NCI-H187 treated with DMSO at 0.1 percent for 48 hours (cell line): ENCODE measurements around the gene GRK7.
"Not testable (repeated sequence)": the region's sequence is repeated elsewhere in the genome, so short reads cannot be mapped to it uniquely, and the experiment has no call there.

Experiments
- DNase-seq: peaks from one replicate; lab custom pipeline; 2025; lab: John Stamatoyannopoulos, UW

Gene GRK7

DNA sequence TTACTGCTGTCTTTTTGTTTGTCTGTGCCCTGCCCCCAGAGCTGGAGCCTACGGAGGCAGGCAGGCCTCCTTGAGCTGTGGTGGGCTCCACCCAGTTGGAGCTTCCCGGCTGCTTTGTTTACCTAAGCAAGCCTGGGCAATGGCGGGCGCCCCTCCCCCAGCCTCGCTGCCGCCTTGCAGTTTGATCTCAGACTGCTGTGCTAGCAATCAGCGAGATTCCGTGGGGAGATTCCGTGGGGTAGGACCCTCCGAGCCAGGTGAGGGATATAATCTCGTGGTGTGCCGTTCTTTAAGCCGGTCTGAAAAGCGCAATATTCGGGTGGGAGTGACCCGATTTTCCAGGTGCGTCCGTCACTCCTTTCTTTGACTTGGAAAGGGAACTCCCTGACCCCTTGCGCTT, 656 bp upstream of the GRK7 start:
- not testable (repeated sequence) for DNase-seq

GRCh38 chr3:141764045-141764444, 837 bp downstream of the GRK7 start:
- DNase-seq: no peak

DNA sequence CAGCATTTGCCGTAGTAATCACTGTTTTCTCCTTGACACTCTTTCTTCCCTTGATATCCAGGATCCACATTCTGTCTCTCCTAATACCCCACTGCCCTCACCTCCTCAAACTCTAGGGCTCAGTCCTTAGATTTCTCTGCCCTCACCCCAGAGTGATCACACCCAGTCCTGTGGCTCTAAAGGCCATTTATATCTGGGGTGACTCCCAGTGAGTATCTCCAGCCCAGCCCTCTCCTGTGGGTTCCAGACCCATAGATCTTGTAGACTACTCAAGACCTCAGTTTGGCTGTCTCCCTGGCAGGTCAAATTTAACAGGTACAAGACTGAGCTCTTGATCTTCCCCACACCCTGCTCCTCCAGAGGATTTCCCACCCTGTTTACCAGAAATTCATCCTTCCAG, 1.3 kb downstream of the GRK7 start:
- no peak for DNase-seq

GRCh38 chr3:141764986-141765385, 1.8 kb downstream of the GRK7 start:
- DNase-seq: no peak

DNA sequence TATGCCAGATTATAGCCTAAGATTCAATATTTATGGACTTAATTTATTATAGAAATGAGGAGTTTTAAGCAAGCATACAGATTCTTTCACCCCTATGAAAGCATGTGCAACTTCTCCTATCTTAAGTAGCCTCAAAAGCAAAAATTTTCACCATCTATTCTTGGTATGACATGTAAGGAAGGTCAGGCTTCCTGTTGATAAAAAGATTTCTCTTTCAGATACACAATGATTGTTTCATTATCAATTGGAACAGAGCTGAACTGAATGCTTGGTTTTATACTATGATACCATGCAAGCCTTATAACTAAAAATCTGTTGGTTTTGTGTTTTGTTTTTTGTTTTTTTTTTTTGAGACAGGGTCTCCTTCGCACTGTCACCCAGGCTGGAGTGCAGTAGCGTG, 3.9 kb downstream of the GRK7 start:
- no peak for DNase-seq

DNA sequence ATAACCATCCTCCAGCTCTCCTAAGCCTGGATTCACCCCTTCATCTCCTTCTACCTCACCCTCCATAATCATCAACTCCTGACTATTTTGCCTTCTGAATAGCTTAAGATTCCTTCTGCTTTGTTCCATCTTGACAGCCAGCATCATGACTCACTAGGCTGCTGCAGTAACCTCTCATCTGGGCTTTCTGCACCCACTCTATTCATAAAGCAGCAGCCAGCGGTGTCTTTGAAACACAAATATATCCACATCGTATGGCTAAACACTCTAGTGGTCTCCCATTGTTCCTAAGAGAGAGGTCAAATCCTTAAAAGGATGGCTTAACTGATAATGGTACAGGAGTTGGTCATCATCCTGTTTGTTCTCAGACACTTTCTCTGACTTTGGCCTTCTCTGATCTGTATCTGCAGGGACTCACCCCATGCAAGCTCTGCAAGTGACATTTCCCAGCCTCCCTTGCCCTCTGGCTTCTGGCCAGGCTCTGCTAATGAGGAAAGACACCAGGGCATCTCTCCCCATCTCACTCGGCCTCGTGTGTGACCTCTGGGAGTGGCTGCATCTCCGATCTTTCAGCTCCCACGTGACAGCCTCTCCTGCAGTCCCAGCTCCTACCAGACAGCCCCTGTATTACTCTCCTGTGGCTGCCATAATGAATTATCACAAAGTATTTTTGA, 6.2 kb downstream of the GRK7 start:
- no peak for DNase-seq

- DNase-seq: no peak
Observed at GRCh38 chr3:141773676-141774075, 10.5 kb downstream of the GRK7 start.

DNA sequence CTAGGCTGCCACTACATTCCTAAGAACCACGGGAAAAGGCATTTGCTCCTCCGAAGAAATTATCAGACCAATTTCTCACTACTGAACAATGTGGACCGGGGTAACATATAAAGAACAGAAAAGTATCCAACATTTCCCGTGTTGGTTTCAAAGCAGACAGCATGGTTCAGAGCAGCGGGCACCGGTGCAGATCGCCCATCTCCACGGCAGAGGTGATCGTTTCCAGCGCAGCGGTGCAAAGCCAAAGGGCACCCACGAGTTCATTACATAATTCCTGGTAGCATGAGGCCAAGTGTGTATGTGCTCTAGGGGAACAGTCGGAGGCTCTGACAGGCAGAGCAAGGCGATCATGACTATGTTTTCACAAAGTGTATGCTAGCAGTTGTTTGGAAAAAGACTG, 13.2 kb downstream of the GRK7 start:
- no peak for DNase-seq

DNA sequence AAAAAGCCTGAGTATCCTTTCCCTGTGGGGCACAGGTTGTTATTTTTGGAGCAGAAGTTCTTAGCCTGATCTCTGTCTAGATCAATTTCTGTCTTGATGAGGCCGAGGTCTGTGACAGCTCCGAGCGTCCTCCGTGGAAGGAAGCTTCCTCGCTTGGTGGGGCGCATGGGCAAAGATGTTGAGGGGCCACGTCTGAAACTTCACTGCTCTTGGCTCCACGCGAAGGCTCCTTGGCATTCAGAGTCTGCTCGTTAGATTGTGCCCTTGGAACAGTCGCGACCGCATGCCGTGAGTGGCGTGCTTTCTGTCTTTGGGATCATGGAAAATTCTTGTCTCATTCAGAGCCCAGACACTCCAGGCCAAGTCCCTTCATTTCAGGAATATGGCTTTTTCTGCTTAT, 13.7 kb downstream of the GRK7 start:
- DNase-seq: no peak

DNA sequence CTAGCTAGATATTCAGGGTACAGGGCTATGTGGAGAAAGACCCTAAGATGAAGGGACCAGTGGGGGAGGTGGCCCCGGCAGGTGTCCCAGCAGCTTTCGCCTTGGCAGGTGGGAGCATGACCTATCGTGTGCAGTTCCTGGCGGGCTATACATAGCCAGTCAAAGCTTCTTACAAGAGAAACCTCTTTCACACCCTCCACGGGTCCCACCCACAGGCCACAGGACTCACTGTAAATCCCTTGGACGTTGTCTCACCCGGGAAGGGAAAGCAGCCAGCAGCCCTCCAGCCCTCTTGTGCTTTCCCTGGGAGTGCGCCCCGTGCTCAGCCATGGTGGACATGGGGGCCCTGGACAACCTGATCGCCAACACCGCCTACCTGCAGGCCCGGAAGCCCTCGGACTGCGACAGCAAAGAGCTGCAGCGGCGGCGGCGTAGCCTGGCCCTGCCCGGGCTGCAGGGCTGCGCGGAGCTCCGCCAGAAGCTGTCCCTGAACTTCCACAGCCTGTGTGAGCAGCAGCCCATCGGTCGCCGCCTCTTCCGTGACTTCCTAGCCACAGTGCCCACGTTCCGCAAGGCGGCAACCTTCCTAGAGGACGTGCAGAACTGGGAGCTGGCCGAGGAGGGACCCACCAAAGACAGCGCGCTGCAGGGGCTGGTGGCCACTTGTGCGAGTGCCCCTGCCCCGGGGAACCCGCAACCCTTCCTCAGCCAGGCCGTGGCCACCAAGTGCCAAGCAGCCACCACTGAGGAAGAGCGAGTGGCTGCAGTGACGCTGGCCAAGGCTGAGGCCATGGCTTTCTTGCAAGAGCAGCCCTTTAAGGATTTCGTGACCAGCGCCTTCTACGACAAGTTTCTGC, 15.0 kb downstream of the GRK7 start:
- DNase-seq: no peak

- no peak for DNase-seq
Observed at GRCh38 chr3:141779667-141780066, 16.5 kb downstream of the GRK7 start.

- no peak for DNase-seq
Observed at GRCh38 chr3:141782386-141782932, 19.3 kb downstream of the GRK7 start.

GRCh38 chr3:141783632-141784031, 20.4 kb downstream of the GRK7 start:
- DNase-seq: no peak

- DNase-seq: no peak
Observed at GRCh38 chr3:141784096-141784495, 20.9 kb downstream of the GRK7 start.

GRCh38 chr3:141784531-141784930, 21.3 kb downstream of the GRK7 start:
- DNase-seq: no peak

GRCh38 chr3:141788149-141788548, 24.9 kb downstream of the GRK7 start:
- no peak for DNase-seq

- DNase-seq: not testable (repeated sequence)
Observed at GRCh38 chr3:141788750-141789149, 25.5 kb downstream of the GRK7 start.

DNA sequence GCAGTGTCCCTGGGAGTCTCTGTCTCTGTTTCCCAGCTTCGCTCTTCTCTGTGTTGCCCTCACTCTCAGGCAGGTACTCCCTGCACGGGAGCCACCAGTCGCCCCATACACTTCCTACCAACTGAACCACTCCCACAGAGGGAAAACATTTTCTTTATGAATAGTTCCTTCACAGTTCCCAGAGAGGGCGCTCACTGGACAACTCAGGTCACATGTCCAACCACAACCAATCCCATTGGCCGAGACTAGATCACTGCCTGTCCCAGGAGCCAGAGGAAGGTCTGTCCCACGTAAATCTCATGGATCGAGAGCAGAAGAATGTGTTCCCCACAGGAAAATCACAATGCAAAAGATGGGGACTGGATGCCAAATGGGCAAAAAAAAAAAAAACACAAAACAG, 26.1 kb downstream of the GRK7 start:
- DNase-seq: no peak

DNA sequence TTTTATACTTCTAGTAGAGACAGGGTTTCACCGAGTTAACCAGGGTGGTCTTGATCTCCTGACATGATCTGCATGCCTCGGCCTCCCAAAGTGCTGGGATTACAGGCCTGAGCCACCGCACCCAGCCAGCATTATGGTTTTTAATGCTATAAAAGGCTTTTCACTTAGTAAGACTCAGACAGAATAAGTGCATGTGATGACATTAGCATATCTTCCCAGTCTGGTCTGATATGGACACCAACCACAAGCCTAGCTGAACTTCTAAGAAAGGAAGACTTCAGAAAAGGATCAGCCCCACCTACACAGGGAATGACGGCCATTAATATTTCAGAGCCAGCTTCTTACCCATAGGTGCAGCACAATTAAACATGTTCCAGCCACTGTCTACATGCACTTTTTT, 27.0 kb downstream of the GRK7 start:
- DNase-seq: no peak

DNA sequence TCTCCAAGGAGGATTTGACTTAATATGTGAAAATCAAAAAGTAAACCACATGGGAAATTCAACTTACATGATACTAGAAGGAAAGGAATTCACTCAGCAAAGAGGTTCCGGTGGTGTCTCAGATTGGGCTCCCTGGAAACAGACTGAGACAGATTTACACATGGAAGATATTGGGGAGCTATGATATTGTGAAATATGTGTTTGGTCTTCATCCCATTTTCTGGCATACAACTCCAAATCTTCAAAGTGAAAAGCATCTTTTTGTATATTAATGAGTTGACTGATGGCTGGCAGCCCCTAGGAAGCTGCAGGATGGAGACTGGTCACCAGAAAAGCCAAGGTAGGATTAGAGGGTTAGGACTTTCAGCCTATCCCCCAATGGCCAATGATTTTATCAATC, 29.3 kb downstream of the GRK7 start:
- DNase-seq: no peak

DNA sequence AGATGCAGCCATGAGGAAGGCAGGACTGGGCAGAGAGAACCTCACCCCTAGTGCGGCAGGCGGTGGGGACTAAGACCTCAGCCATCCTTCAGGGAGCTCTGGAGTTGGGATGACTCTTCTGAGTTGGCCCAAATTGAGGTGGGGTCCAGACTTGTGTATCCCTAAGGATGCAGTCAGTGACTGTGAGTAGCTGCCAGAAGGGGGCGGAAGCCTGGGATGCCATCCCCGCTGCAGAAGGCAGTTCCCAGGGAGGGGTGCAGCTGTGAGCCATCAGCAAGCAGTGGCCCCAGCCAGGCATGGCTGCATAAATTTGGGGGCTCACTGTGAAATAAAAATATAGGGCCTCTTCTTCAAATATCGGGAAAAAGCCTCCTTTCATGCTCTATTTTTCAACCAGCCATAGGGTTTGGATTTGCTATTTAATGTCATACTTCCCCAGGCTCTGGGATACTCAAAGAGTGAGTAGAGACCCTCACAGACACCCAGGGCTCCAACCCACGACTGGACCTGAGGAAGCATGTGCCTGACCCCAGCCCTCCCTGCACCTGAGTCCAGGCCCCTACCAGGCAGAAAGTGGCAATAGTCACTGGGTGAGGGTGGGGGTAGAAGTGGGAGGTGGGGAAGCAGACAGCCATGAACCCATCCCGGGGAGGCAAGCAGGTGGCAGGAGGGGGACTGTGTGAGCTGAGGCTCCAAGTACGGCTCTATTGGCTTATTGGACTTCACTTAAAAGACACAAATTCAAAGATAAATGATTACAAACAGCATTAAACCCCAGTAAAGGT, 30.5 kb downstream of the GRK7 start:
- DNase-seq: no peak

- no peak for DNase-seq
Observed at GRCh38 chr3:141795276-141795675, 32.1 kb downstream of the GRK7 start.

- no peak for DNase-seq
Observed at GRCh38 chr3:141795741-141796080, 32.5 kb downstream of the GRK7 start.
